K562 (cell line): ENCODE results near the gene IQCN. TPM values are rescaled to one million over a fixed set of nuclear protein-coding genes. Genes with fewer than 3 reads are reported as not detected.

Experiments used
- ATAC-seq: fragments of 200-7000 bp; cut with Tn5 transposase; 3 replicates; pipeline ENCODE4 v1.9.1; 2020; ENCODE audit warnings: moderate library complexity
- BruUV-seq: library from RNA; stranded (reverse); fragments of 400-500 nt; replicated peaks from 2 replicates; lab custom pipeline; 2021; lab: Mats Ljungman, UMichigan
- CTCF ChIA-PET: fragments of 300-600 bp; formaldehyde crosslinking; extraction: SDS; loops from one replicate; lab custom pipeline; 2021; ENCODE audit warnings: low intra/inter-chr PET ratio; lab: Yijun Ruan, JAX
- POLR2A ChIA-PET: fragments of 300-600, 350-650 bp; sonication (Branson Sonifier 250); formaldehyde crosslinking; extraction: SDS; loops from one replicate; lab custom pipeline; 2021; ENCODE audit warnings: antibody characterized with exemption, inconsistent platforms; lab: Yijun Ruan, JAX
- DNase-seq, 4 experiments: peaks; one replicate each; pipeline versions ENCODE4 v3.0.0 to v3.0.0-alpha.2; 2011 to 2018; ENCODE audit warnings: low spot score in 3 of 4, mixed read lengths in 3 of 4; ENCODE audit errors: extremely low read depth in 1 of 4
- FAIRE-seq: peaks from 2 replicates; lab custom pipeline; 2011; peaks lifted over from hg19 to GRCh38; lab: Jason Lieb, UNC
- H2AFZ ChIP-seq: 2 replicates; pipeline ENCODE4 v1.6.0; 2011; ENCODE audit warnings: low read depth, low read length, control low read depth, inconsistent platforms
- H3K27ac ChIP-seq: fragments of 200-600 bp; 3 replicates; pipeline ENCODE4 v1.8.0; 2011; ENCODE audit warnings: low read depth, mild to moderate bottlenecking, control low read depth, inconsistent platforms, low read length, moderate library complexity, mixed read lengths; ENCODE audit errors: extremely low read depth
- H3K27me3 ChIP-seq, 2 experiments: fragments of 300-600 bp in 1 of 2; 2 replicates in 1 of 2; 3 replicates in 1 of 2; pipeline versions ENCODE4 v1.6.0 to v1.8.0; 2011; ENCODE audit warnings: inconsistent platforms in 2 of 2, low read length in 2 of 2, mild to moderate bottlenecking in 1 of 2, mixed read lengths in 1 of 2, moderate library complexity in 1 of 2; ENCODE audit not compliant: control insufficient read depth in 2 of 2, insufficient read depth in 2 of 2
- H3K36me3 ChIP-seq: fragments of 300-600 bp; 3 replicates; pipeline ENCODE4 v1.8.0; 2011; ENCODE audit warnings: mild to moderate bottlenecking, low read length, inconsistent platforms; ENCODE audit not compliant: control insufficient read depth, insufficient read depth
- H3K4me1 ChIP-seq, 2 experiments: fragments of 200-600 bp in 1 of 2; replicated peaks in 1 of 2; 2 replicates in 1 of 2; 3 replicates in 1 of 2; pipeline versions ENCODE4 v1.5.1 to v1.8.0; 2011; ENCODE audit warnings: inconsistent platforms in 2 of 2, low read length in 2 of 2, mild to moderate bottlenecking in 1 of 2, mixed read lengths in 1 of 2, moderate library complexity in 1 of 2; ENCODE audit not compliant: control insufficient read depth in 2 of 2, insufficient read depth in 2 of 2
- H3K4me2 ChIP-seq: 2 replicates; pipeline ENCODE4 v1.6.1; 2011; ENCODE audit warnings: low read length, control low read depth, inconsistent platforms, mixed read lengths; ENCODE audit not compliant: insufficient read depth
- H3K4me3 ChIP-seq: fragments of 200-600 bp; sonication (generic), shearing (Covaris generic); 2 replicates; pipeline ENCODE4 v1.5.1; 2016; ENCODE audit warnings: control low read depth, inconsistent platforms
- H3K79me2 ChIP-seq: fragments of 200-600 bp; 3 replicates; pipeline ENCODE4 v1.8.0; 2011; ENCODE audit warnings: low read length, inconsistent platforms; ENCODE audit not compliant: control insufficient read depth, insufficient read depth
- H3K9ac ChIP-seq, 2 experiments: 2 replicates each; pipeline versions ENCODE4 v1.6.0 to v1.6.1; 2011; ENCODE audit warnings: low read depth in 2 of 2, low read length in 2 of 2, control low read depth in 1 of 2, inconsistent platforms in 1 of 2, mild to moderate bottlenecking in 1 of 2, mixed read lengths in 1 of 2; ENCODE audit not compliant: insufficient read depth in 1 of 2
- H3K9me1 ChIP-seq: one replicate; pipeline ENCODE4 v1.6.0; 2011; ENCODE audit warnings: inconsistent platforms, mild to moderate bottlenecking, low read length, moderate library complexity; ENCODE audit not compliant: control insufficient read depth, insufficient read depth
- H3K9me3 ChIP-seq: replicated peaks from 2 replicates; pipeline ENCODE4 v1.5.1; 2011; ENCODE audit warnings: low read depth, low read length, inconsistent platforms; ENCODE audit not compliant: control insufficient read depth, insufficient read depth
- H4K20me1 ChIP-seq: replicated peaks from 2 replicates; pipeline ENCODE4 v1.6.1; 2011; ENCODE audit warnings: low read length, inconsistent platforms, mixed read lengths; ENCODE audit not compliant: control insufficient read depth, insufficient read depth
- C11orf30 ChIP-seq: fragments of 450-650 bp; IDR thresholded peaks from 2 replicates; pipeline ENCODE4 v1.6.1; 2016; ENCODE audit warnings: low read depth, mild to moderate bottlenecking
- CEBPG ChIP-seq, 3 experiments: fragments of 200-800 bp in 1 of 3; sonication (Bioruptor generic) in 1 of 3; sonication (generic) in 1 of 3; formaldehyde crosslinking in 1 of 3; IDR thresholded peaks in 2 of 3; conservative IDR thresholded peaks in 1 of 3; 2 replicates each; pipeline versions ENCODE4 v1.6.1 to v1.8.0; 2016 to 2022; ENCODE audit warnings: missing compliant biosample characterization in 2 of 3, missing genetic modification characterization in 2 of 3, mild to moderate bottlenecking in 1 of 3, missing genetic modification reagents in 1 of 3
- NFE2 ChIP-seq: IDR thresholded peaks from 2 replicates; pipeline ENCODE4 v1.6.1; 2014; ENCODE audit warnings: antibody characterized with exemption, low read depth
- PHB ChIP-seq: fragments of 250-450 bp; sonication (Bioruptor Pico); IDR thresholded peaks from 2 replicates; pipeline ENCODE4 v1.5.0; 2021
- PTRF ChIP-seq: fragments of 450-650 bp; IDR thresholded peaks from 2 replicates; pipeline ENCODE4 v1.6.1; 2016; ENCODE audit warnings: mild to moderate bottlenecking, missing genetic modification characterization, missing compliant biosample characterization
- SREBF1 ChIP-seq: fragments of 150-350 bp; IDR thresholded peaks from 2 replicates; pipeline ENCODE4 v1.6.1; 2014; ENCODE audit warnings: antibody characterized with exemption, low read depth, low read length, borderline replicate concordance
- ZFP36 ChIP-seq: fragments of 150-350 bp; IDR thresholded peaks from 2 replicates; pipeline ENCODE4 v1.6.1; 2018; ENCODE audit warnings: low read length, low read depth; ENCODE audit not compliant: partially characterized antibody
- ZNF436 ChIP-seq: fragments of 250-450, 450-650 bp; sonication (Bioruptor Pico); formaldehyde crosslinking; IDR thresholded peaks from 2 replicates; pipeline ENCODE4 v1.7.0; 2020; ENCODE audit warnings: mild to moderate bottlenecking
- WGBS: fragments of 100-300 bp; shearing (Covaris generic); methylation state at CpG from one replicate; pipeline ENCODE4 v1.1.6; 2016; ENCODE audit warnings: low coverage, mixed read lengths; ENCODE audit not compliant: insufficient coverage; ENCODE audit errors: missing lambda C conversion rate; 5-methylcytosine and 5-hydroxymethylcytosine counted together
- in situ Hi-C: fragments of 300-500 bp; cut with MboI; formaldehyde crosslinking; loops from 4 replicates; pipeline ENCODE4 v1.15.0; 2018; ENCODE audit warnings: inconsistent platforms, mixed read lengths
- intact Hi-C: fragments of 100-400 bp; cut with micrococcal nuclease; formaldehyde crosslinking; loops from 2 replicates; pipeline ENCODE4 v1.14.2; 2022
- polyA plus RNA-seq, 8 experiments: library from polyadenylated mRNA; depleted of rRNA in 4 of 8; stranded (reverse) in 5 of 8; unstranded in 3 of 8; fragments of >200 nt; fragmentation: Nextera tagmentation in 2 of 8; fragmentation: Illumina TruSeq in 1 of 8; extraction: Ambion mirVana in 2 of 8; extraction: Trizol in 1 of 8; gene quantifications; 2 replicates each; pipeline versions ENCODE4 v1.2.1 to v1.2.3, GENCODE V29; 2011 to 2014; ENCODE audit warnings: inconsistent platforms in 1 of 8, missing spikeins in 1 of 8
- total RNA-seq, 7 experiments: library from RNA; depleted of rRNA in 6 of 7; stranded (reverse); fragments of >200 nt in 6 of 7; fragmentation: Illumina TruSeq in 2 of 7; extraction: Trizol in 2 of 7; gene quantifications; 2 replicates each; pipeline versions ENCODE4 v1.2.1 to v1.2.3, GENCODE V29; 2011 to 2021; ENCODE audit warnings: low replicate concordance in 1 of 7
- TF ChIP-seq, protein P1 (sequence below): sonication (generic); formaldehyde crosslinking; IDR thresholded peaks from 2 replicates; pipeline ENCODE4 v1.8.1; 2023; ENCODE audit warnings: mild to moderate bottlenecking, missing genetic modification reagents
- TF ChIP-seq, protein P2 (sequence below): sonication (generic); formaldehyde crosslinking; IDR thresholded peaks from 2 replicates; pipeline ENCODE4 v1.8.0; 2022; ENCODE audit warnings: mild to moderate bottlenecking, missing genetic modification reagents

Gene IQCN
- total and polyA plus RNA-seq, 9 of the 15 experiments (the other 6 are each of a cell fraction or from before 2014, with no cell fraction given): 0.01 to 0.07 (median 0.04) TPM; not detected in 3

DNA sequence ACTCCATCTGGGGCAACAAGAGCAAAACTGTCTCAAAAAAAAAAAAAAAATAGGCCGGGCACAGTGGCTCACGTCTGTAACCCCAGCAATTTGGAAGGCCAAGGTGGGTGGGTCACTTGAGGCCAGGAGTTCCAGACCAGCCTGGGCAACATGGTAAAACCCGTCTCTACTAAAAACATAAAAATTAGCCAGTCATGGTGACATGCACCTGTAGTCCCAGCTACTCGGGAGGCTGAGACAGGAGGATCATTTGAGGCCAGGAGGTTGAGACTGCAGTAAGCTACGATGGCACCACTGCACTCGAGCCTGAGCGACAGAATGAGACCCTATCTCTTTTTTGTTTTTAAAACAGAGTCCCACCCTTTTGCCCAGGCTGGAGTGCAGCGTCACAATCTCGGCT lies 3.9 kb downstream of the IQCN start:
- 52% methylated on average over 9 of the region's 9 CpGs for WGBS
- no peak overlapping the region; a peak in 1 of 4 replicates for H3K9ac ChIP-seq
- BruUV-seq: no TSS peak
- no peak for ATAC-seq
- ChIA-PET CTCF (no interaction called here), POLR2A (interaction anchor here (0.7 to 5.7 kb wide), 3 partner anchors 10 to 115 kb away, joined by 4 to 45 read pairs (median 5); partner anchors contain the start of genes GDF15 and JUND)
- no peaks in the 10 kb centered on the region for H3K9me1 ChIP-seq
- FAIRE-seq: no peak
- H3K36me3 ChIP-seq: no peaks in the 10 kb centered on the region
- H4K20me1 ChIP-seq: no peaks in the 10 kb centered on the region
- intact Hi-C loops: no loop called here
- no peak for DNase-seq
- no peaks in the 10 kb centered on the region for H3K79me2 ChIP-seq
- H3K27ac ChIP-seq: no peak overlapping the region
- peaks cover 12 to 36% of the 10 kb centered on the region in 2 experiments; a peak in 4 of 5 replicates for H3K4me1 ChIP-seq
- no peak overlapping the region for H3K4me3 ChIP-seq
- in situ Hi-C loops: loop anchor here (5.0 kb wide), 1 partner anchor 137 kb away; no protein-coding TSS in a partner anchor
- H3K4me2 ChIP-seq: no peak overlapping the region
- H3K9me3 ChIP-seq: no peaks in the 10 kb centered on the region
- no peaks in the 10 kb centered on the region for H3K27me3 ChIP-seq
- H2AFZ ChIP-seq: no peak overlapping the region
- 0 out of 2 replicates have a peak, but pooled peaks have one; percentile 21 for TF ChIP-seq C11orf30
- no peak for TF ChIP-seq PTRF (tag)
- 0 out of 2 replicates have a peak, but pooled peaks have one; percentile 9 for TF ChIP-seq NFE2

DNA sequence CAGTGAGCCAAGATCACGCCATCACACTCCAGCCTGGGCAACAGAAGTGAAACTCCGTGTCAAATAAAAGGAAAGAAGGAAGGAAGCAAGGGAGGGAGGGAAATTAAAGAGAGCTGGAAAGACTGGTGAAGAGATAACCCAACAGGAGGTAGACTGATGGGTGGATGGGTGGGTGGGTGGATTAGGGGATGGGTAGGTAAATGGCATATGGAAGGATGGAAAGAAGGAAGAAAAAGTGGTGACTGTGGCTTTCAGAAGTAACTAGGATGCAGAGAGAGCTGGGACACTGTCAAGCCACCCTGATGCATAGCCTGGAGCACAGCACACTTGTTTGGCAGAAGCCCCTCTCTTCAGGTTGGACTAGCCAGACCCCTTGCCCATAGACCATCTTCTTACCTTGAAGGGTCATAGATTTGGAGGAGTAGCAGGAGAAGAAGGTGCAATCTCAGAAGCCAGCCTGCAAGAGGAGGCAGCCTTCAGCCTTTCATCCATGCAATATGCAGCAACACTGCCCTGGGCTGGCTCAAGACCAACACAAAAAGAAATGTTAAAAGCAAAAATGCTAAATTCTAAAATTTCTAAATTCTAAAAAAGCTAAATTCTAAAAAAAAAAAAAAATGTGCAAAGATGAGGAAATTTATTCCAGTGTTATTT lies 5.1 kb downstream of the IQCN start:
- POLR2A ChIA-PET: interaction anchor here (0.6 to 5.7 kb wide), 4 partner anchors 11 to 145 kb away, joined by 3 to 45 read pairs (median 4); partner anchors contain the start of genes GDF15 and JUND
- no peak overlapping the region for H3K9ac ChIP-seq
- H3K9me3 ChIP-seq: no peaks in the 10 kb centered on the region
- peaks cover 6 to 36% of the 10 kb centered on the region in 2 experiments; a peak in 4 of 5 replicates for H3K4me1 ChIP-seq
- no peaks in the 10 kb centered on the region for H4K20me1 ChIP-seq
- in situ Hi-C loops: no loop called here
- CTCF ChIA-PET: interaction anchor here (0.6 kb wide), 1 partner anchor 41 kb away, joined by 3 read pairs; no protein-coding TSS in a partner anchor
- no peak overlapping the region for H3K4me2 ChIP-seq
- H3K4me3 ChIP-seq: no peak overlapping the region
- no TSS peak for BruUV-seq
- H2AFZ ChIP-seq: no peak overlapping the region
- intact Hi-C loops: no loop called here
- DNase-seq (no peak), FAIRE-seq (no peak), ATAC-seq (no peak)
- no peak overlapping the region for H3K27ac ChIP-seq
- H3K27me3 ChIP-seq: no peaks in the 10 kb centered on the region
- H3K36me3 ChIP-seq: no peaks in the 10 kb centered on the region
- H3K9me1 ChIP-seq: no peaks in the 10 kb centered on the region
- WGBS: 14% methylated on average over 1 of the region's 2 CpGs
- H3K79me2 ChIP-seq: no peaks in the 10 kb centered on the region
- TF ChIP-seq ZFP36: peak; percentile 97
- TF ChIP-seq CEBPG (CRISPR knock-in tag; IDR thresholded peaks at IDR 0.05): peak; percentile 75
- no peak for TF ChIP-seq CEBPG (tag; conservative IDR thresholded peaks at IDR 0.05 in 1 of 2, IDR thresholded peaks at IDR 0.05 in 1 of 2)
- peak; percentile 35; the same call in 1 of the 2 replicates for TF ChIP-seq ZNF436 (CRISPR knock-in tag)
- no peak for TF ChIP-seq SREBF1
- no peak for TF ChIP-seq PHB (CRISPR knock-in tag)
- TF ChIP-seq, protein P1, sequence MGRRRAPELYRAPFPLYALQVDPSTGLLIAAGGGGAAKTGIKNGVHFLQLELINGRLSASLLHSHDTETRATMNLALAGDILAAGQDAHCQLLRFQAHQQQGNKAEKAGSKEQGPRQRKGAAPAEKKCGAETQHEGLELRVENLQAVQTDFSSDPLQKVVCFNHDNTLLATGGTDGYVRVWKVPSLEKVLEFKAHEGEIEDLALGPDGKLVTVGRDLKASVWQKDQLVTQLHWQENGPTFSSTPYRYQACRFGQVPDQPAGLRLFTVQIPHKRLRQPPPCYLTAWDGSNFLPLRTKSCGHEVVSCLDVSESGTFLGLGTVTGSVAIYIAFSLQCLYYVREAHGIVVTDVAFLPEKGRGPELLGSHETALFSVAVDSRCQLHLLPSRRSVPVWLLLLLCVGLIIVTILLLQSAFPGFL (CRISPR knock-in tag): no peak
- TF ChIP-seq, protein P2, sequence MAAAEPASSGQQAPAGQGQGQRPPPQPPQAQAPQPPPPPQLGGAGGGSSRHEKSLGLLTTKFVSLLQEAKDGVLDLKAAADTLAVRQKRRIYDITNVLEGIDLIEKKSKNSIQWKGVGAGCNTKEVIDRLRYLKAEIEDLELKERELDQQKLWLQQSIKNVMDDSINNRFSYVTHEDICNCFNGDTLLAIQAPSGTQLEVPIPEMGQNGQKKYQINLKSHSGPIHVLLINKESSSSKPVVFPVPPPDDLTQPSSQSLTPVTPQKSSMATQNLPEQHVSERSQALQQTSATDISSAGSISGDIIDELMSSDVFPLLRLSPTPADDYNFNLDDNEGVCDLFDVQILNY (CRISPR knock-in tag): no peak
- TF ChIP-seq PTRF (tag): no peak
